Naive thymus-derived CD4-positive, alpha-beta T cell (primary cell): ENCODE results near the gene PNMA8B. TPM values are rescaled to one million over a fixed set of nuclear protein-coding genes. Genes with fewer than 3 reads are reported as not detected.
"Not testable (repeated sequence)": the region's sequence is repeated elsewhere in the genome, so short reads cannot be mapped to it uniquely, and the experiment has no call there.

Experiments
- ATAC-seq: fragments of 150-1000 bp; cut with Tn5 transposase; 2 replicates; pipeline ENCODE4 v1.10.0; 2021; ENCODE audit warnings: mild to moderate bottlenecking, moderate library complexity
- CTCF ChIA-PET: fragments of 350-600 bp; sonication (Branson Sonifier 250); formaldehyde crosslinking; loops from one replicate; lab custom pipeline; 2021; ENCODE audit warnings: antibody characterized with exemption; lab: Charles Lee
- POLR2A ChIA-PET: fragments of 350-600 bp; sonication (Branson Sonifier 250); formaldehyde crosslinking; loops from one replicate; lab custom pipeline; 2021; ENCODE audit warnings: antibody characterized with exemption, inconsistent platforms; lab: Charles Lee
- DNase-seq, 9 donors: peaks; one replicate each; pipeline versions ENCODE4 v3.0.0 to v3.0.0-alpha.2; 2020 to 2022; ENCODE audit warnings: mixed read lengths in 1 of 9
- H3K27ac ChIP-seq: one replicate; pipeline ENCODE4 v1.7.0; 2013; ENCODE audit warnings: mild to moderate bottlenecking, low read depth, low read length, moderate library complexity
- H3K27me3 ChIP-seq, 2 donors: one replicate each; pipeline ENCODE4 v1.7.0; 2013; ENCODE audit warnings: low read length in 2 of 2, mild to moderate bottlenecking in 2 of 2, moderate library complexity in 2 of 2; ENCODE audit not compliant: control insufficient read depth in 2 of 2, insufficient read depth in 2 of 2
- H3K36me3 ChIP-seq, 3 experiments: 1 replicate in 2 of 3; 2 replicates in 1 of 3; pipeline ENCODE4 v1.7.0; 2013; ENCODE audit warnings: low read length in 3 of 3, mild to moderate bottlenecking in 3 of 3, moderate library complexity in 1 of 3; ENCODE audit not compliant: insufficient read depth in 3 of 3, control insufficient read depth in 2 of 3
- H3K4me1 ChIP-seq, 2 donors: one replicate each; pipeline ENCODE4 v1.7.0; 2013; ENCODE audit warnings: low read length in 2 of 2, mild to moderate bottlenecking in 2 of 2, moderate library complexity in 1 of 2; ENCODE audit not compliant: control insufficient read depth in 2 of 2, insufficient read depth in 2 of 2
- H3K4me3 ChIP-seq: 2 replicates; pipeline ENCODE4 v1.7.0; 2013; ENCODE audit warnings: mild to moderate bottlenecking, low read length
- H3K9me3 ChIP-seq, 3 experiments: 1 replicate in 2 of 3; 2 replicates in 1 of 3; pipeline ENCODE4 v1.7.0; 2013; ENCODE audit warnings: low read length in 3 of 3; ENCODE audit not compliant: control insufficient read depth in 2 of 3
- H3K27ac Mint-ChIP-seq, 9 donors: one replicate each; pipeline ENCODE4 v1.8.0; 2020 to 2022; ENCODE audit warnings: mixed read lengths in 9 of 9, mild to moderate bottlenecking in 8 of 9, moderate library complexity in 5 of 9, inconsistent platforms in 2 of 9
- H3K27me3 Mint-ChIP-seq, 5 donors: one replicate each; pipeline ENCODE4 v1.8.0; 2021 to 2022; ENCODE audit warnings: mixed read lengths in 5 of 5, mild to moderate bottlenecking in 1 of 5
- H3K36me3 Mint-ChIP-seq, 5 donors: one replicate each; pipeline ENCODE4 v1.8.0; 2020 to 2022; ENCODE audit warnings: mixed read lengths in 5 of 5, mild to moderate bottlenecking in 3 of 5, inconsistent platforms in 1 of 5
- H3K4me1 Mint-ChIP-seq, 7 donors: one replicate each; pipeline ENCODE4 v1.8.0; 2020 to 2022; ENCODE audit warnings: mixed read lengths in 7 of 7, mild to moderate bottlenecking in 3 of 7, inconsistent platforms in 1 of 7
- H3K4me3 Mint-ChIP-seq, 10 donors: one replicate each; pipeline ENCODE4 v1.8.0; 2020 to 2022; ENCODE audit warnings: mild to moderate bottlenecking in 10 of 10, mixed read lengths in 10 of 10, moderate library complexity in 6 of 10, inconsistent platforms in 2 of 10
- H3K9me3 Mint-ChIP-seq, 11 donors: one replicate each; pipeline ENCODE4 v1.8.0; 2020 to 2022; ENCODE audit warnings: mixed read lengths in 11 of 11, mild to moderate bottlenecking in 4 of 11, inconsistent platforms in 1 of 11, moderate library complexity in 1 of 11
- intact Hi-C, 2 donors: fragments of 100-400 bp; cut with micrococcal nuclease; formaldehyde crosslinking; loops; one replicate each; pipeline ENCODE4 v1.15.1; 2023
- polyA plus RNA-seq, 2 donors: library from polyadenylated mRNA; unstranded; fragments of 300-500 nt; fragmentation: Illumina TruSeq; gene quantifications; one replicate each; pipeline ENCODE4 v1.2.3, GENCODE V29; 2021
- total RNA-seq, 6 experiments: library from RNA in 5 of 6; stranded (reverse) in 5 of 6; gene quantifications; 1 replicate in 5 of 6; 2 replicates in 1 of 6; pipeline ENCODE4 v1.2.3 and lab custom pipeline; 2021 to 2026

PNMA8B gene
- total and polyA plus RNA-seq, 7 experiments from 2014 or later: 0.24 to 2.3 (median 1.4) TPM; not detected in 1

- H3K4me1 Mint-ChIP-seq: peaks cover 7 to 20% (median 16%) of the 10 kb centered on the region in 7 donors
- H3K36me3 ChIP-seq, H3K4me3 ChIP-seq, ATAC-seq, H3K36me3 Mint-ChIP-seq, H3K4me3 Mint-ChIP-seq, H3K9me3 ChIP-seq, H3K27me3 ChIP-seq, POLR2A ChIA-PET, DNase-seq, intact Hi-C loops, H3K27ac Mint-ChIP-seq, H3K27ac ChIP-seq, H3K9me3 Mint-ChIP-seq: not testable (repeated sequence)
- peaks cover 0 to 11% of the 10 kb centered on the region in 2 donors for H3K4me1 ChIP-seq
- CTCF ChIA-PET: interaction anchor here (0.6 to 1.2 kb wide), 2 partner anchors 14 to 97 kb away, joined by 3 read pairs; no protein-coding TSS in a partner anchor
- peaks cover 21 to 73% (median 30%) of the 10 kb centered on the region in 5 donors for H3K27me3 Mint-ChIP-seq
Measured at GRCh38 chr19:46496886-46497285, 1.2 kb upstream of the PNMA8B start.

GRCh38 chr19:46496304-46496703 is 637 bp upstream of the PNMA8B start:
- Mint-ChIP-seq H3K36me3 (no peaks in the 10 kb centered on the region), H3K4me3 (peak overlapping the region in 2 of 10 donors; percentile 53 to 96)
- CTCF ChIA-PET: interaction anchor here (1.2 kb wide), 1 partner anchor 15 kb away, joined by 3 read pairs; no protein-coding TSS in a partner anchor

GRCh38 chr19:46494941-46495785 is 504 bp downstream of the PNMA8B start:
- intact Hi-C loops: no loop called here

More at GRCh38 chr19:46496304-46496703, 637 bp upstream of the PNMA8B start:
- DNase-seq (no peak), ATAC-seq (no peak)
- Mint-ChIP-seq H3K9me3 (no peaks in the 10 kb centered on the region), H3K4me1 (peaks cover 7 to 25% (median 19%) of the 10 kb centered on the region in 7 donors), H3K27me3 (peaks cover 26 to 79% (median 35%) of the 10 kb centered on the region in 5 donors), H3K27ac (no peak overlapping the region)
- no peak overlapping the region for H3K27ac ChIP-seq
- H3K9me3 ChIP-seq: no peaks in the 10 kb centered on the region
- no peaks in the 10 kb centered on the region for H3K36me3 ChIP-seq
- intact Hi-C loops: no loop called here
- H3K4me3 ChIP-seq: no peak overlapping the region
- POLR2A ChIA-PET: no interaction called here
- H3K4me1 ChIP-seq: peaks cover 0 to 11% of the 10 kb centered on the region in 2 donors
- H3K27me3 ChIP-seq: peaks cover 0 to 7% of the 10 kb centered on the region in 2 donors

GRCh38 chr19:46494146-46494940 is 1.3 kb downstream of the PNMA8B start:
- H3K27ac ChIP-seq: peak overlapping the region; percentile 51
- Mint-ChIP-seq H3K27me3 (peaks cover 36 to 80% (median 46%) of the 10 kb centered on the region in 5 donors), H3K9me3 (peaks cover 0 to 3% (median 0%) of the 10 kb centered on the region in 11 donors), H3K4me3 (peak overlapping the region; percentile 69 to 96 (median 84)), H3K4me1 (peaks cover 10 to 44% (median 31%) of the 10 kb centered on the region in 7 donors), H3K36me3 (no peaks in the 10 kb centered on the region), H3K27ac (peak overlapping the region; percentile 25 to 80 (median 76))
- CTCF ChIA-PET: no interaction called here
- DNase-seq: no peak
- H3K4me1 ChIP-seq: peaks cover 0 to 18% of the 10 kb centered on the region in 2 donors
- H3K9me3 ChIP-seq: no peaks in the 10 kb centered on the region
- H3K4me3 ChIP-seq: peak overlapping the region; percentile 54
- ATAC-seq: no peak
- intact Hi-C loops: no loop called here
- POLR2A ChIA-PET: no interaction called here
- no peaks in the 10 kb centered on the region for H3K36me3 ChIP-seq
- H3K27me3 ChIP-seq: peaks cover 0 to 22% of the 10 kb centered on the region in 2 donors

More at GRCh38 chr19:46494941-46495785, 504 bp downstream of the PNMA8B start:
- H3K4me3 Mint-ChIP-seq: peak overlapping the region in 9 of 10 donors; percentile 16 to 96 (median 83)
- no peak for DNase-seq
- Histone ChIP-seq H3K9me3 (no peaks in the 10 kb centered on the region), H3K27ac (no peak overlapping the region), H3K27me3 (peaks cover 0 to 14% of the 10 kb centered on the region in 2 donors), H3K4me3 (no peak overlapping the region), H3K36me3 (no peaks in the 10 kb centered on the region), H3K4me1 (peaks cover 0 to 12% of the 10 kb centered on the region in 2 donors)
- peaks cover 0 to 2% (median 0%) of the 10 kb centered on the region in 11 donors for H3K9me3 Mint-ChIP-seq
- no peaks in the 10 kb centered on the region for H3K36me3 Mint-ChIP-seq
- no peak for ATAC-seq
- ChIA-PET CTCF (no interaction called here), POLR2A (no interaction called here)
- H3K4me1 Mint-ChIP-seq: peaks cover 7 to 36% (median 27%) of the 10 kb centered on the region in 7 donors
- H3K27me3 Mint-ChIP-seq: peaks cover 34 to 80% (median 42%) of the 10 kb centered on the region in 5 donors
- peak overlapping the region in 3 of 9 donors; percentile 45 to 76 (median 76) for H3K27ac Mint-ChIP-seq

- Histone ChIP-seq H3K27ac (peak overlapping the region; percentile 60), H3K9me3 (no peaks in the 10 kb centered on the region), H3K4me1 (peaks cover 0 to 18% of the 10 kb centered on the region in 2 donors), H3K27me3 (peaks cover 0 to 25% of the 10 kb centered on the region in 2 donors), H3K4me3 (peak overlapping the region; percentile 54), H3K36me3 (no peaks in the 10 kb centered on the region)
- peak in 6 of 9 donors; percentile 28 to 55 (median 42) for DNase-seq
- Mint-ChIP-seq H3K27ac (peak overlapping the region in 7 of 9 donors; percentile 60 to 84 (median 76)), H3K4me3 (peak overlapping the region; percentile 69 to 96 (median 84)), H3K4me1 (peaks cover 12 to 44% (median 34%) of the 10 kb centered on the region in 7 donors), H3K36me3 (no peaks in the 10 kb centered on the region), H3K9me3 (peaks cover 0 to 3% (median 0%) of the 10 kb centered on the region in 11 donors), H3K27me3 (peaks cover 45 to 85% (median 54%) of the 10 kb centered on the region in 5 donors)
- ChIA-PET CTCF (no interaction called here), POLR2A (interaction anchor here (0.5 kb wide), 1 partner anchor 890 kb away, joined by 3 read pairs; no protein-coding TSS in a partner anchor)
- intact Hi-C loops: no loop called here
- peak; percentile 56 for ATAC-seq
Measured at GRCh38 chr19:46493236-46494145, 2.2 kb downstream of the PNMA8B start.
